Measurements from ENCODE around the gene PKHD1.

Gene PKHD1

GRCh38 chr6:51648236-51648635, 439.2 kb downstream of the PKHD1 start:
- no peak for DNase-seq (ENCODE audit: low read depth)
- no peak overlapping the region for H3K4me3 ChIP-seq (ENCODE audit: low read length)
- H3K9ac ChIP-seq (ENCODE audit: low read length): no peak overlapping the region
- no peaks in the 10 kb centered on the region for H3K27me3 ChIP-seq (replicated peaks; ENCODE audit: control insufficient read depth, insufficient read depth, low read length)
- H3K9me3 ChIP-seq (ENCODE audit: control insufficient read depth, low read length): no peaks in the 10 kb centered on the region
- H3K4me1 ChIP-seq (ENCODE audit: control insufficient read depth, insufficient read depth, low read length): no peaks in the 10 kb centered on the region
- no peaks in the 10 kb centered on the region for H3K36me3 ChIP-seq (ENCODE audit: control insufficient read depth, insufficient read depth, low read length, severe bottlenecking)

GRCh38 chr6:51644426-51644825, 443.0 kb downstream of the PKHD1 start:
- Histone ChIP-seq H3K4me3 (ENCODE audit: low read length) (no peak overlapping the region), H3K9me3 (ENCODE audit: control insufficient read depth, low read length) (no peaks in the 10 kb centered on the region), H3K9ac (ENCODE audit: low read length) (no peak overlapping the region), H3K27me3 (replicated peaks; ENCODE audit: control insufficient read depth, insufficient read depth, low read length) (no peaks in the 10 kb centered on the region), H3K36me3 (ENCODE audit: control insufficient read depth, insufficient read depth, low read length, severe bottlenecking) (no peaks in the 10 kb centered on the region), H3K4me1 (ENCODE audit: control insufficient read depth, insufficient read depth, low read length) (no peaks in the 10 kb centered on the region)
- DNase-seq (ENCODE audit: low read depth): no peak

- Histone ChIP-seq H3K36me3 (ENCODE audit: control insufficient read depth, insufficient read depth, low read length, severe bottlenecking) (no peaks in the 10 kb centered on the region), H3K9ac (ENCODE audit: low read length) (no peak overlapping the region), H3K4me3 (ENCODE audit: low read length) (no peak overlapping the region), H3K4me1 (ENCODE audit: control insufficient read depth, insufficient read depth, low read length) (no peaks in the 10 kb centered on the region), H3K9me3 (ENCODE audit: control insufficient read depth, low read length) (no peaks in the 10 kb centered on the region), H3K27me3 (replicated peaks; ENCODE audit: control insufficient read depth, insufficient read depth, low read length) (no peaks in the 10 kb centered on the region)
- no peak for DNase-seq (ENCODE audit: low read depth)
These were observed 447.4 kb downstream of the PKHD1 start for GRCh38 chr6:51640021-51640420.

GRCh38 chr6:51633424-51633823, 454.0 kb downstream of the PKHD1 start:
- no peak overlapping the region for H3K4me3 ChIP-seq (ENCODE audit: low read length)

GRCh38 chr6:51630011-51630410, 457.4 kb downstream of the PKHD1 start:
- no peak overlapping the region for H3K4me3 ChIP-seq (ENCODE audit: low read length)
- no peaks in the 10 kb centered on the region for H3K9me3 ChIP-seq (ENCODE audit: control insufficient read depth, low read length)

More at GRCh38 chr6:51633424-51633823, 454.0 kb downstream of the PKHD1 start:
- no peaks in the 10 kb centered on the region for H3K27me3 ChIP-seq (replicated peaks; ENCODE audit: control insufficient read depth, insufficient read depth, low read length)
- no peaks in the 10 kb centered on the region for H3K9me3 ChIP-seq (ENCODE audit: control insufficient read depth, low read length)
- no peak for DNase-seq (ENCODE audit: low read depth)
- no peaks in the 10 kb centered on the region for H3K36me3 ChIP-seq (ENCODE audit: control insufficient read depth, insufficient read depth, low read length, severe bottlenecking)
- H3K9ac ChIP-seq (ENCODE audit: low read length): no peak overlapping the region
- no peaks in the 10 kb centered on the region for H3K4me1 ChIP-seq (ENCODE audit: control insufficient read depth, insufficient read depth, low read length)

GRCh38 chr6:51626391-51626790, 461.0 kb downstream of the PKHD1 start:
- H3K36me3 ChIP-seq (ENCODE audit: control insufficient read depth, insufficient read depth, low read length, severe bottlenecking): no peaks in the 10 kb centered on the region
- no peaks in the 10 kb centered on the region for H3K27me3 ChIP-seq (replicated peaks; ENCODE audit: control insufficient read depth, insufficient read depth, low read length)
- no peak overlapping the region for H3K4me3 ChIP-seq (ENCODE audit: low read length)
- H3K9ac ChIP-seq (ENCODE audit: low read length): no peak overlapping the region
- H3K9me3 ChIP-seq (ENCODE audit: control insufficient read depth, low read length): no peaks in the 10 kb centered on the region
- no peak for DNase-seq (ENCODE audit: low read depth)
- peaks cover 7% of the 10 kb centered on the region for H3K4me1 ChIP-seq (ENCODE audit: control insufficient read depth, insufficient read depth, low read length)

More at GRCh38 chr6:51630011-51630410, 457.4 kb downstream of the PKHD1 start:
- Histone ChIP-seq H3K36me3 (ENCODE audit: control insufficient read depth, insufficient read depth, low read length, severe bottlenecking) (no peaks in the 10 kb centered on the region), H3K27me3 (replicated peaks; ENCODE audit: control insufficient read depth, insufficient read depth, low read length) (no peaks in the 10 kb centered on the region), H3K4me1 (ENCODE audit: control insufficient read depth, insufficient read depth, low read length) (peaks cover 7% of the 10 kb centered on the region), H3K9ac (ENCODE audit: low read length) (no peak overlapping the region)
- no peak for DNase-seq (ENCODE audit: low read depth)

- Histone ChIP-seq H3K9ac (ENCODE audit: low read length) (no peak overlapping the region), H3K4me1 (ENCODE audit: control insufficient read depth, insufficient read depth, low read length) (peaks cover 7% of the 10 kb centered on the region), H3K36me3 (ENCODE audit: control insufficient read depth, insufficient read depth, low read length, severe bottlenecking) (no peaks in the 10 kb centered on the region), H3K9me3 (ENCODE audit: control insufficient read depth, low read length) (no peaks in the 10 kb centered on the region), H3K4me3 (ENCODE audit: low read length) (no peak overlapping the region), H3K27me3 (replicated peaks; ENCODE audit: control insufficient read depth, insufficient read depth, low read length) (no peaks in the 10 kb centered on the region)
- DNase-seq (ENCODE audit: low read depth): no peak
These were observed 461.8 kb downstream of the PKHD1 start for GRCh38 chr6:51625566-51625965.

- H3K27me3 ChIP-seq (replicated peaks; ENCODE audit: control insufficient read depth, insufficient read depth, low read length): no peaks in the 10 kb centered on the region
- H3K9me3 ChIP-seq (ENCODE audit: control insufficient read depth, low read length): no peaks in the 10 kb centered on the region
- DNase-seq (ENCODE audit: low read depth): no peak
- H3K9ac ChIP-seq (ENCODE audit: low read length): no peak overlapping the region
- no peaks in the 10 kb centered on the region for H3K4me1 ChIP-seq (ENCODE audit: control insufficient read depth, insufficient read depth, low read length)
- no peaks in the 10 kb centered on the region for H3K36me3 ChIP-seq (ENCODE audit: control insufficient read depth, insufficient read depth, low read length, severe bottlenecking)
- H3K4me3 ChIP-seq (ENCODE audit: low read length): no peak overlapping the region
These were observed 466.4 kb downstream of the PKHD1 start for GRCh38 chr6:51620971-51621370.

- Histone ChIP-seq H3K4me1 (ENCODE audit: control insufficient read depth, insufficient read depth, low read length) (no peaks in the 10 kb centered on the region), H3K36me3 (ENCODE audit: control insufficient read depth, insufficient read depth, low read length, severe bottlenecking) (no peaks in the 10 kb centered on the region), H3K9ac (ENCODE audit: low read length) (no peak overlapping the region), H3K9me3 (ENCODE audit: control insufficient read depth, low read length) (no peaks in the 10 kb centered on the region), H3K4me3 (ENCODE audit: low read length) (no peak overlapping the region), H3K27me3 (replicated peaks; ENCODE audit: control insufficient read depth, insufficient read depth, low read length) (no peaks in the 10 kb centered on the region)
- DNase-seq (ENCODE audit: low read depth): no peak
These were observed 468.2 kb downstream of the PKHD1 start for GRCh38 chr6:51619042-51619799.

GRCh38 chr6:51618563-51618962, 468.9 kb downstream of the PKHD1 start:
- no peak for DNase-seq (ENCODE audit: low read depth)
- Histone ChIP-seq H3K9ac (ENCODE audit: low read length) (no peak overlapping the region), H3K4me3 (ENCODE audit: low read length) (no peak overlapping the region), H3K9me3 (ENCODE audit: control insufficient read depth, low read length) (no peaks in the 10 kb centered on the region), H3K36me3 (ENCODE audit: control insufficient read depth, insufficient read depth, low read length, severe bottlenecking) (no peaks in the 10 kb centered on the region), H3K27me3 (replicated peaks; ENCODE audit: control insufficient read depth, insufficient read depth, low read length) (no peaks in the 10 kb centered on the region), H3K4me1 (ENCODE audit: control insufficient read depth, insufficient read depth, low read length) (no peaks in the 10 kb centered on the region)

- Histone ChIP-seq H3K36me3 (ENCODE audit: control insufficient read depth, insufficient read depth, low read length, severe bottlenecking) (no peaks in the 10 kb centered on the region), H3K4me3 (ENCODE audit: low read length) (no peak overlapping the region), H3K9ac (ENCODE audit: low read length) (no peak overlapping the region), H3K4me1 (ENCODE audit: control insufficient read depth, insufficient read depth, low read length) (no peaks in the 10 kb centered on the region), H3K27me3 (replicated peaks; ENCODE audit: control insufficient read depth, insufficient read depth, low read length) (no peaks in the 10 kb centered on the region), H3K9me3 (ENCODE audit: control insufficient read depth, low read length) (no peaks in the 10 kb centered on the region)
- no peak for DNase-seq (ENCODE audit: low read depth)
These were observed 469.7 kb downstream of the PKHD1 start for GRCh38 chr6:51617751-51618150.

- Histone ChIP-seq H3K36me3 (ENCODE audit: control insufficient read depth, insufficient read depth, low read length, severe bottlenecking) (no peaks in the 10 kb centered on the region), H3K4me3 (ENCODE audit: low read length) (no peak overlapping the region), H3K9ac (ENCODE audit: low read length) (no peak overlapping the region), H3K4me1 (ENCODE audit: control insufficient read depth, insufficient read depth, low read length) (no peaks in the 10 kb centered on the region), H3K9me3 (ENCODE audit: control insufficient read depth, low read length) (no peaks in the 10 kb centered on the region), H3K27me3 (replicated peaks; ENCODE audit: control insufficient read depth, insufficient read depth, low read length) (no peaks in the 10 kb centered on the region)
- DNase-seq (ENCODE audit: low read depth): no peak
These were observed 471.2 kb downstream of the PKHD1 start for GRCh38 chr6:51616243-51616642.
